GM18507 (cell line): Measurements from ENCODE around the gene ETFDH.
"Not testable (repeated sequence)": the region's sequence is repeated elsewhere in the genome, so short reads cannot be mapped to it uniquely, and the experiment has no call there.

Experiments
- DNase-seq: peaks from one replicate; pipeline ENCODE4 v3.0.0; 2011; ENCODE audit warnings: low read depth; ENCODE audit not compliant: insufficient read length; ENCODE audit errors: extremely low spot score
- FAIRE-seq: peaks from 2 replicates; lab custom pipeline; 2011; peaks lifted over from hg19 to GRCh38; lab: Jason Lieb, UNC

Gene ETFDH

GRCh38 chr4:158741326-158742021 lies 69.4 kb downstream of the ETFDH start:
- DNase-seq (no peak), FAIRE-seq (no peak)

GRCh38 chr4:158746537-158746936 lies 74.4 kb downstream of the ETFDH start:
- DNase-seq, FAIRE-seq: not testable (repeated sequence)

- no peak for FAIRE-seq
- no peak for DNase-seq
Observed at GRCh38 chr4:158750379-158750778, 78.3 kb downstream of the ETFDH start.

GRCh38 chr4:158754385-158755180 lies 82.5 kb downstream of the ETFDH start:
- FAIRE-seq (no peak), DNase-seq (no peak)

- not testable (repeated sequence) for FAIRE-seq, DNase-seq
Observed at GRCh38 chr4:158755819-158756218, 83.7 kb downstream of the ETFDH start.

GRCh38 chr4:158756588-158756987 lies 84.5 kb downstream of the ETFDH start:
- DNase-seq (no peak), FAIRE-seq (no peak)

GRCh38 chr4:158758142-158758541 lies 86.0 kb downstream of the ETFDH start:
- FAIRE-seq = no peak
- DNase-seq = no peak

GRCh38 chr4:158758703-158759102 lies 86.6 kb downstream of the ETFDH start:
- FAIRE-seq = no peak
- DNase-seq = no peak
